GM13977 (cell line): ENCODE data around the gene SPAG8.

Source experiments
- DNase-seq: peaks from one replicate; pipeline ENCODE4 v3.0.0; 2012; ENCODE audit warnings: low spot score
- CTCF ChIP-seq: IDR thresholded peaks from 2 replicates; pipeline ENCODE4 v1.5.1; 2012; ENCODE audit warnings: mild to moderate bottlenecking, control low read depth; ENCODE audit not compliant: insufficient read depth; ENCODE audit errors: extremely low read depth, missing control alignments
- in situ Hi-C: fragments of 300-500 bp; cut with MboI; formaldehyde crosslinking; loops from one replicate; pipeline ENCODE4 v1.12.0; 2022; ENCODE audit warnings: low sequenced_read_pairs, low pct_unique_long_range_greater_than_20kb, mixed read lengths, inconsistent platforms; ENCODE audit not compliant: unreplicated experiment

Gene SPAG8

GRCh38 chr9:35831040-35831439 is 19.0 kb upstream of the SPAG8 start:
- DNase-seq, result no peak
- in situ Hi-C loops, result no loop called here
- TF ChIP-seq CTCF, result no peak

GRCh38 chr9:35829764-35830096 is 17.7 kb upstream of the SPAG8 start:
- no peak for DNase-seq
- no peak for TF ChIP-seq CTCF
- in situ Hi-C loops, result loop anchor here (10.0 kb wide), 1 partner anchor 55 kb away; no protein-coding TSS in a partner anchor

- no peak for TF ChIP-seq CTCF
- peak; percentile 96 for DNase-seq
- in situ Hi-C loops, result loop anchor here (10.0 kb wide), 1 partner anchor 56 kb away; no protein-coding TSS in a partner anchor
Measured at GRCh38 chr9:35829084-35829763, 17.2 kb upstream of the SPAG8 start, which contains the start of gene TMEM8B. Gene TMEM8B, plus strand, starts transcription at chr9:35829228. Its CDS starts 220 bp downstream, at chr9:35829448.

- DNase-seq, result peak; percentile 29
- in situ Hi-C loops, result loop anchor here (10.0 kb wide), 1 partner anchor 56 kb away; no protein-coding TSS in a partner anchor
- no peak for TF ChIP-seq CTCF
Measured at GRCh38 chr9:35828716-35829083, 16.6 kb upstream of the SPAG8 start, which contains the start of gene FAM221B. Gene FAM221B, minus strand, starts transcription at chr9:35828732. Its CDS starts 2,571 bp downstream, at chr9:35826161.

DNA sequence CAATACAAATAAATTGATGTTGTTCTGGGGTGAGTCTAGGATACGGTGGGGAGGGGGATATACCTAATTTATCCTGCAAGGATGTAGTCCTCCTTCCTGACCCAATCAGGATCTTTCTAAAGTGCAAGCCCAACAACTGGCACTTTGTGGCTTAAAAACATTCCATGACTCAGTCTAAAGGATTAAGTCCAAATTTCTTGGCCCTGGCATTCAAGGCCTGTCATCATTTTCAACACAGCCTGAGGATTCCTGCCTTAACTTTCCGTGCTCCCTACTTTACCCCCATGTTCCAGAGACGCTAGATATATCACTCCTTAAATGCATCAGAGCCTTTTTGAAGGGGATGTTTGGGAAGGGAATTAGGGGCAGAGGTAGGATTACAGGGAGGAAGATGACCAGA is 15.4 kb upstream of the SPAG8 start:
- TF ChIP-seq CTCF, result no peak
- in situ Hi-C loops, result loop anchor here (10.0 kb wide), 1 partner anchor 57 kb away; no protein-coding TSS in a partner anchor
- DNase-seq, result no peak

DNA sequence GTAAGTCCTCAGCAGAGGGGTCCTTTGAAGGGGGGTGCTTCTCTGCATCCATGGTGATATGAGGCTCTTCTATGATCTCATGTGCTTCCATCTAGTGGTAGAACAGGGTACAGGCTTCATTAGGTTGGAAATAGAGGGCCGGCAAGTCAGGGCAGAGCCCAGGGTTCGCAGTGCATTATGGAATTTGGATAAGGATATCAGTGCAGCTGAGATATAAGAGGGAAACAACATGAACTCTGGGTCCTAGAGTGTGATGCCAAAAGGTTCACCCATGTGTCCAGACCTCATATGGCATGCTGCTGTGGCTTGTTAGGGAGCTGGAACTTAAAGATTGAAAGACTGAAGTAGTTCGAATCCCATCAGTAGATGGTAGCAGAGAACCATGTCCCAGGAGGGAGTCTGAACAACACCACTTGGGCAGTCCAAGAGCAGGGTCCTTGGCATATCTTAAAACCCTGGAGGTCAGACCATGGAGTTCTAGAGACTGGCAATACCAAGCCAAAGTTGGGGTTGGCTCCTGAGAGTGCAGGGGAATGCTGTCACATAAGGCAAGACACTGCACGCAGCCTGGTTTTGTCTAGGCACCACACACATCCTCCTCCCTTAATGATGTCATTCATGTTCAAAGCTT is 14.1 kb upstream of the SPAG8 start:
- in situ Hi-C loops, result loop anchor here (10.0 kb wide), 1 partner anchor 59 kb away; no protein-coding TSS in a partner anchor
- DNase-seq, result peak; percentile 71
- TF ChIP-seq CTCF, result peak; percentile 74
